K562 (cell line): ENCODE results near the gene VGF. TPM values are rescaled to one million over a fixed set of nuclear protein-coding genes. Genes with fewer than 3 reads are reported as not detected.

Source experiments
- CBX1 ChIP-seq: sonication (generic); IDR thresholded peaks from 2 replicates; pipeline ENCODE4 v1.6.1; 2016; ENCODE audit warnings: antibody characterized with exemption, low read depth, mild to moderate bottlenecking
- DDX20 ChIP-seq: fragments of 450-650 bp; IDR thresholded peaks from 2 replicates; pipeline ENCODE4 v1.6.1; 2016; ENCODE audit warnings: missing genetic modification characterization, low read depth, mild to moderate bottlenecking, missing compliant biosample characterization, moderate library complexity
- ELF4 ChIP-seq: fragments of 450-650 bp; formaldehyde crosslinking; IDR thresholded peaks from 2 replicates; pipeline ENCODE4 v1.4.0; 2022; ENCODE audit warnings: missing genetic modification characterization
- ESRRA ChIP-seq: fragments of 450-650 bp; IDR thresholded peaks from 2 replicates; pipeline ENCODE4 v1.6.1; 2014; ENCODE audit warnings: low read depth, mild to moderate bottlenecking, moderate library complexity, borderline replicate concordance
- GABPB2 ChIP-seq: fragments of 250-450 bp; sonication (Bioruptor Pico); conservative IDR thresholded peaks from 2 replicates; pipeline ENCODE4 v1.5.1; 2021; ENCODE audit warnings: mild to moderate bottlenecking
- HCFC1 ChIP-seq: IDR thresholded peaks from 2 replicates; pipeline ENCODE4 v1.6.1; 2012; ENCODE audit warnings: low read depth, low read length, improper control_type of control experiment
- JUND ChIP-seq, 2 experiments: IDR thresholded peaks; 2 replicates in 1 of 2; 3 replicates in 1 of 2; pipeline ENCODE4 v1.6.1; 2011; ENCODE audit warnings: borderline replicate concordance in 2 of 2, low read depth in 2 of 2, low read length in 2 of 2, improper control_type of control experiment in 1 of 2, missing biosample characterization in 1 of 2, missing genetic modification characterization in 1 of 2, missing genetic modification reagents in 1 of 2
- MAZ ChIP-seq, 2 experiments: fragments of 450-650 bp in 1 of 2; sonication (generic) in 1 of 2; formaldehyde crosslinking; IDR thresholded peaks in 1 of 2; conservative IDR thresholded peaks in 1 of 2; 2 replicates each; pipeline versions ENCODE4 v1.4.0 to v1.5.0; 2020; ENCODE audit warnings: mild to moderate bottlenecking in 1 of 2, missing genetic modification reagents in 1 of 2
- MCM7 ChIP-seq, 2 experiments: fragments of 450-650 bp; IDR thresholded peaks; 2 replicates each; pipeline ENCODE4 v1.6.1; 2016 to 2018
- MEF2D ChIP-seq: conservative IDR thresholded peaks from 2 replicates; pipeline ENCODE4 v1.6.1; 2016; ENCODE audit warnings: low read depth, missing genetic modification characterization, missing compliant biosample characterization
- NR2C2 ChIP-seq, 2 experiments: fragments of 200-800 bp in 1 of 2; sonication (Bioruptor generic) in 1 of 2; sonication (generic) in 1 of 2; formaldehyde crosslinking in 1 of 2; IDR thresholded peaks; 2 replicates each; pipeline versions ENCODE4 v1.6.1 to v1.8.0; 2016 to 2022; ENCODE audit warnings: mild to moderate bottlenecking in 1 of 2, missing compliant biosample characterization in 1 of 2, missing genetic modification characterization in 1 of 2, missing genetic modification reagents in 1 of 2
- POLR2AphosphoS2 ChIP-seq: IDR thresholded peaks from 2 replicates; pipeline ENCODE4 v1.6.1; 2012; ENCODE audit warnings: low read length, improper control_type of control experiment
- POLR2AphosphoS5 ChIP-seq: IDR thresholded peaks from 2 replicates; pipeline ENCODE4 v1.6.1; 2011; ENCODE audit warnings: mild to moderate bottlenecking, low read depth, low read length, moderate library complexity; ENCODE audit not compliant: control insufficient read depth, insufficient read depth
- POLR2B ChIP-seq: fragments of 450-650 bp; IDR thresholded peaks from 2 replicates; pipeline ENCODE4 v1.6.1; 2018; ENCODE audit warnings: low read depth; ENCODE audit not compliant: partially characterized antibody
- SRSF3 ChIP-seq: fragments of 200-400 bp; formaldehyde crosslinking; IDR thresholded peaks from 2 replicates; pipeline ENCODE4 v1.6.1; 2016; ENCODE audit warnings: mild to moderate bottlenecking, low read length, moderate library complexity; ENCODE audit not compliant: insufficient read depth
- ZKSCAN8 ChIP-seq: fragments of 200-800 bp; sonication (Bioruptor generic); IDR thresholded peaks from 2 replicates; pipeline ENCODE4 v1.6.1; 2016; ENCODE audit warnings: missing genetic modification characterization, missing compliant biosample characterization
- ZNF184 ChIP-seq: sonication (generic); formaldehyde crosslinking; IDR thresholded peaks from 2 replicates; pipeline ENCODE4 v1.5.0; 2020; ENCODE audit warnings: missing genetic modification reagents
- ZNF197 ChIP-seq: fragments of 200-800 bp; sonication (Bioruptor generic); IDR thresholded peaks from 2 replicates; pipeline ENCODE4 v1.6.1; 2016; ENCODE audit warnings: low read depth, missing genetic modification characterization, missing compliant biosample characterization
- ZNF274 ChIP-seq: IDR thresholded peaks from 2 replicates; pipeline ENCODE4 v1.6.1; 2011; ENCODE audit warnings: low read depth, mild to moderate bottlenecking, low read length, moderate library complexity, borderline replicate concordance
- ZNF445 ChIP-seq: fragments of 250-450 bp; sonication (Bioruptor Pico); IDR thresholded peaks from 2 replicates; pipeline ENCODE4 v1.4.0; 2020; ENCODE audit warnings: low read depth, mild to moderate bottlenecking, moderate library complexity
- ZNF778 ChIP-seq: fragments of 450-650 bp; formaldehyde crosslinking; IDR thresholded peaks from 2 replicates; pipeline ENCODE4 v1.4.0; 2020; ENCODE audit warnings: mild to moderate bottlenecking, moderate library complexity
- polyA plus RNA-seq, 8 experiments: library from polyadenylated mRNA; depleted of rRNA in 4 of 8; stranded (reverse) in 5 of 8; unstranded in 3 of 8; fragments of >200 nt; fragmentation: Nextera tagmentation in 2 of 8; fragmentation: Illumina TruSeq in 1 of 8; extraction: Ambion mirVana in 2 of 8; extraction: Trizol in 1 of 8; gene quantifications; 2 replicates each; pipeline versions ENCODE4 v1.2.1 to v1.2.3, GENCODE V29; 2011 to 2014; ENCODE audit warnings: inconsistent platforms in 1 of 8, missing spikeins in 1 of 8
- total RNA-seq, 7 experiments: library from RNA; depleted of rRNA in 6 of 7; stranded (reverse); fragments of >200 nt in 6 of 7; fragmentation: Illumina TruSeq in 2 of 7; extraction: Trizol in 2 of 7; gene quantifications; 2 replicates each; pipeline versions ENCODE4 v1.2.1 to v1.2.3, GENCODE V29; 2011 to 2021; ENCODE audit warnings: low replicate concordance in 1 of 7
- TF ChIP-seq, protein P1 (sequence below): fragments of 450-650 bp; IDR thresholded peaks from 2 replicates; pipeline ENCODE4 v1.6.1; 2016; ENCODE audit warnings: antibody characterized with exemption
- TF ChIP-seq, protein P2 (sequence below): fragments of 250-450 bp; sonication (Bioruptor Pico); IDR thresholded peaks from 2 replicates; pipeline ENCODE4 v1.5.0; 2021; ENCODE audit warnings: mild to moderate bottlenecking, borderline replicate concordance

Gene VGF
- total and polyA plus RNA-seq, 9 of the 15 experiments (the other 6 are each of a cell fraction or from before 2014, with no cell fraction given): 0.03 to 5.7 (median 0.34) TPM

DNA sequence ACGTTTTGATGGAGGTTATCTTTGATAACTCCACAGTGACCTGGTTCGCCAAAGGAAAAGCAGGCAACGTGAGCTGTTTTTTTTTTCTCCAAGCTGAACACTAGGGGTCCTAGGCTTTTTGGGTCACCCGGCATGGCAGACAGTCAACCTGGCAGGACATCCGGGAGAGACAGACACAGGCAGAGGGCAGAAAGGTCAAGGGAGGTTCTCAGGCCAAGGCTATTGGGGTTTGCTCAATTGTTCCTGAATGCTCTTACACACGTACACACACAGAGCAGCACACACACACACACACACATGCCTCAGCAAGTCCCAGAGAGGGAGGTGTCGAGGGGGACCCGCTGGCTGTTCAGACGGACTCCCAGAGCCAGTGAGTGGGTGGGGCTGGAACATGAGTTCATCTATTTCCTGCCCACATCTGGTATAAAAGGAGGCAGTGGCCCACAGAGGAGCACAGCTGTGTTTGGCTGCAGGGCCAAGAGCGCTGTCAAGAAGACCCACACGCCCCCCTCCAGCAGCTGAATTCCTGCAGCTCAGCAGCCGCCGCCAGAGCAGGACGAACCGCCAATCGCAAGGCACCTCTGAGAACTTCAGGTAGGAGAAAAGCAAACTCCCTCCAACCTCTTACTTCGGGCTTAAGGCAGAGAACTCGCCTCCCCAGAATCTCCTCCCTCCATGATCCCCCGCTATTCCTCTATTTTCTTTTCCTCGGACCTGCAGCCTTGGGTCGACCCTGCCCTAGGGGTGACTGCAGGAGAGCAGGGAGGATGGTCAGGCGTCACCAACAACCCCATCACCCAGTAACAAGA is 38.5 kb downstream of the VGF start, which contains the start of gene SERPINE1 (continued):
- TF ChIP-seq ESRRA (0 out of 2 replicates have a peak, but pooled peaks have one; percentile 45), ZNF197 (CRISPR knock-in tag) (0 out of 2 replicates have a peak, but pooled peaks have one; percentile 33), POLR2AphosphoS2 (no peak), POLR2B (peak; percentile 23), NR2C2 (CRISPR knock-in tag; IDR thresholded peaks at IDR 0.05) (0 out of 2 replicates have a peak, but pooled peaks have one; percentile 33), NR2C2 (tag; IDR thresholded peaks at IDR 0.05) (peak; percentile 72; the same call in 1 of the 2 replicates), POLR2AphosphoS5 (no peak), HCFC1 (peak; percentile 3; the same call in 1 of the 2 replicates), SRSF3 (no peak), DDX20 (no peak), CBX1 (0 out of 2 replicates have a peak, but pooled peaks have one; percentile 22), ELF4 (CRISPR knock-in tag) (0 out of 2 replicates have a peak, but pooled peaks have one; percentile 48), ZNF184 (no peak), ZNF778 (no peak), GABPB2 (CRISPR knock-in tag) (no peak), MCM7 (IDR thresholded peaks at IDR 0.05) (no peak), MEF2D (tag) (0 out of 2 replicates have a peak, but pooled peaks have one; percentile 9), ZNF445 (CRISPR knock-in tag) (0 out of 2 replicates have a peak, but pooled peaks have one; percentile 13), ZKSCAN8 (CRISPR knock-in tag) (peak; percentile 52; the same call in 1 of the 2 replicates), JUND (IDR thresholded peaks at IDR 0.05; ENCODE audit: borderline replicate concordance, low read depth, low read length) (no peak), JUND (tag; IDR thresholded peaks at IDR 0.05; ENCODE audit: borderline replicate concordance, low read depth, low read length) (peak; percentile 10; the same call in 1 of the 3 replicates), MAZ (CRISPR knock-in tag; conservative IDR thresholded peaks at IDR 0.05 in 1 of 2, IDR thresholded peaks at IDR 0.05 in 1 of 2) (peak in 1 of 2 experiments; percentile 64; a peak in 1 of 4 replicates), ZNF274 (no peak)
- TF ChIP-seq, protein P1, sequence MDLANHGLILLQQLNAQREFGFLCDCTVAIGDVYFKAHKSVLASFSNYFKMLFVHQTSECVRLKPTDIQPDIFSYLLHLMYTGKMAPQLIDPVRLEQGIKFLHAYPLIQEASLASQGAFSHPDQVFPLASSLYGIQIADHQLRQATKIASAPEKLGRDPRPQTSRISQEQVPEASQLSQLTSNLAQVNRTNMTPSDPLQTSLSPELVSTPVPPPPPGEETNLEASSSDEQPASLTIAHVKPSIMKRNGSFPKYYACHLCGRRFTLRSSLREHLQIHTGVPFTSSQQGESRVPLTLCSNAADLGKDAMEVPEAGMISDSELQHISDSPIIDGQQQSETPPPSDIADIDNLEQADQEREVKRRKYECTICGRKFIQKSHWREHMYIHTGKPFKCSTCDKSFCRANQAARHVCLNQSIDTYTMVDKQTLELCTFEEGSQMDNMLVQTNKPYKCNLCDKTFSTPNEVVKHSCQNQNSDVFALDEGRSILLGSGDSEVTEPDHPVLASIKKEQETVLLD: peak; percentile 55; the same call in 1 of the 2 replicates
- TF ChIP-seq, protein P2, sequence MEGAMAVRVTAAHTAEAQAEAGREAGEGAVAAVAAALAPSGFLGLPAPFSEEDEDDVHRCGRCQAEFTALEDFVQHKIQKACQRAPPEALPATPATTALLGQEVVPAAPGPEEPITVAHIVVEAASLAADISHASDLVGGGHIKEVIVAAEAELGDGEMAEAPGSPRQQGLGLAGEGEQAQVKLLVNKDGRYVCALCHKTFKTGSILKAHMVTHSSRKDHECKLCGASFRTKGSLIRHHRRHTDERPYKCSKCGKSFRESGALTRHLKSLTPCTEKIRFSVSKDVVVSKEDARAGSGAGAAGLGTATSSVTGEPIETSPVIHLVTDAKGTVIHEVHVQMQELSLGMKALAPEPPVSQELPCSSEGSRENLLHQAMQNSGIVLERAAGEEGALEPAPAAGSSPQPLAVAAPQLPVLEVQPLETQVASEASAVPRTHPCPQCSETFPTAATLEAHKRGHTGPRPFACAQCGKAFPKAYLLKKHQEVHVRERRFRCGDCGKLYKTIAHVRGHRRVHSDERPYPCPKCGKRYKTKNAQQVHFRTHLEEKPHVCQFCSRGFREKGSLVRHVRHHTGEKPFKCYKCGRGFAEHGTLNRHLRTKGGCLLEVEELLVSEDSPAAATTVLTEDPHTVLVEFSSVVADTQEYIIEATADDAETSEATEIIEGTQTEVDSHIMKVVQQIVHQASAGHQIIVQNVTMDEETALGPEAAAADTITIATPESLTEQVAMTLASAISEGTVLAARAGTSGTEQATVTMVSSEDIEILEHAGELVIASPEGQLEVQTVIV (CRISPR knock-in tag): peak; percentile 14; the same call in 1 of the 2 replicates
